Natural killer cell (primary cell): Measurements from ENCODE around the gene CCR6. TPM values are rescaled to one million over a fixed set of nuclear protein-coding genes. Genes with fewer than 3 reads are reported as not detected.

Source experiments
- ATAC-seq, 3 donors: fragments of 150-1000 bp in 2 of 3; fragments of 200-7000 bp in 1 of 3; cut with Tn5 transposase; 1 replicate in 1 of 3; 2 replicates in 2 of 3; pipeline ENCODE4 v1.10.0; 2021; ENCODE audit warnings: mild to moderate bottlenecking in 2 of 3, moderate library complexity in 2 of 3
- DNase-seq, 2 donors: peaks; one replicate each; pipeline versions ENCODE4 v3.0.0 to v3.0.0-alpha.2; 2013 to 2021; ENCODE audit warnings: mixed read lengths in 1 of 2
- H3K27ac ChIP-seq: one replicate; pipeline ENCODE4 v1.5.1; 2013; ENCODE audit warnings: mild to moderate bottlenecking, low read length
- H3K27me3 ChIP-seq: one replicate; pipeline ENCODE4 v1.6.1; 2013; ENCODE audit warnings: low read length; ENCODE audit not compliant: control insufficient read depth, insufficient read depth
- H3K36me3 ChIP-seq: one replicate; pipeline ENCODE4 v1.6.1; 2013; ENCODE audit warnings: low read length; ENCODE audit not compliant: control insufficient read depth, insufficient read depth
- H3K4me1 ChIP-seq: one replicate; pipeline ENCODE4 v1.6.1; 2013; ENCODE audit warnings: low read length; ENCODE audit not compliant: control insufficient read depth, insufficient read depth
- H3K4me3 ChIP-seq: one replicate; pipeline ENCODE4 v1.5.1; 2013; ENCODE audit warnings: low read length
- H3K9me3 ChIP-seq: one replicate; pipeline ENCODE4 v1.6.1; 2013; ENCODE audit warnings: low read length; ENCODE audit not compliant: control insufficient read depth, insufficient read depth
- H3K27ac Mint-ChIP-seq, 2 donors: one replicate each; pipeline ENCODE4 v1.8.0; 2022; ENCODE audit warnings: mild to moderate bottlenecking in 2 of 2, mixed read lengths in 2 of 2, moderate library complexity in 1 of 2
- H3K27me3 Mint-ChIP-seq, 2 donors: one replicate each; pipeline ENCODE4 v1.8.0; 2022; ENCODE audit warnings: low read depth in 2 of 2, mixed read lengths in 2 of 2
- H3K36me3 Mint-ChIP-seq: one replicate; pipeline ENCODE4 v1.8.0; 2022; ENCODE audit warnings: mixed read lengths
- H3K4me1 Mint-ChIP-seq, 2 donors: one replicate each; pipeline ENCODE4 v1.8.0; 2022; ENCODE audit warnings: mixed read lengths in 2 of 2
- H3K4me3 Mint-ChIP-seq: one replicate; pipeline ENCODE4 v1.8.0; 2022; ENCODE audit warnings: mild to moderate bottlenecking, moderate library complexity, mixed read lengths
- H3K9me3 Mint-ChIP-seq, 2 donors: one replicate each; pipeline ENCODE4 v1.8.0; 2022; ENCODE audit warnings: mixed read lengths in 2 of 2
- WGBS: methylation state at CpG from one replicate; pipeline ENCODE4 v1.1.7; 2013; ENCODE audit warnings: missing lambda C conversion rate; ENCODE audit not compliant: insufficient coverage; 5-methylcytosine and 5-hydroxymethylcytosine counted together
- intact Hi-C: fragments of 100-400 bp; cut with micrococcal nuclease; formaldehyde crosslinking; loops from one replicate; pipeline ENCODE4 v1.14.2; 2022
- total RNA-seq, 4 donors: library from RNA; stranded (reverse); fragments of 120-200 nt in 1 of 4; gene quantifications; one replicate each; pipeline versions ENCODE4 v1.2.3 to v1.2.4, GENCODE V29; 2013 to 2022
- TF ChIP-seq, protein P1 (sequence below): fragments of 200-600 bp; IDR thresholded peaks from one replicate; pipeline ENCODE4 v1.8.0; 2022; ENCODE audit warnings: antibody characterized with exemption

Gene CCR6
- total RNA-seq, 3 donors from 2014 or later (not counting 1 experiment from before 2014, with no cell fraction given), result 0.23 TPM; not detected in 2

DNA sequence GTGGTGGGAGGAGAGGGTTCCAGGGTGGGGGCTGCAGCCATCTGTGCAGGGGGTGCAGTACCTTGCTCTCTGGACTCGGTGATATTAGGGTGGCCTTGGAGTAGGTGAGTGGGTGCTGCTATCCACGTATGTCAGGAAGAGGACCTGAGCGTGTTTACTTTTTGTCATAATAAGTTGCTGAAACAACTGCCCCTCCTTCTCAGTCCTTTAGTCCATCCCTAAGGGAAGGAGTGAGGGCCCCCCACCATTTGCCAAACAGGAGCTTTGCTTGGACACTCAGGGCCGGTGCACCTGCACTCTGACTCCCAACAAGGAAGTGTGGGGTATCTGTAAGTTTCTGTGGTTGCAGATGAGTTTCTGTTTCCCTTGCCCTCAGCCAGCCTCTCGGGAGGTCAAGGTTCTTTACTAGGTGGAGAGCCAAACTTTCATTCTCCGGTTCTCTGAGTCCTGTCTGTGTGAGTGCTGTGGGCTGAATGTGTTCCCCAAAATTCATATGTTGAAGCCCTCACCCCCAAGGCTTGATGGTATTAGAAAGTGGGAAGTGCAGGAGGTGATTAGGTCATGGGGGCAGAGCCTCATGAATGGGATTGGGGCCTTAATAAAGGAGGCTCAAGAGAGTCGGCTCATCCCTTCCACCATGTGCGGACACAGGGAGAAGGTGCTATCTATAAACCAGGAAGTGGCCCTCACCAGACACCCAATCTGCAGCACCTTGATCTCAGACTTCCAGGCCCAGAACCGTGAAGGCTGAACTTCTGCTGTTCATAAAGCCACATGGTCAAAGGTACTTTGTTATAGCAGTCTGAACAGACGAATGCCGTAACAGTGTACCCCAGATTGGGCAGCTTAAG lies 19.6 kb upstream of the CCR6 start:
- no peak overlapping the region for H3K4me3 Mint-ChIP-seq
- no peaks in the 10 kb centered on the region for H3K27me3 Mint-ChIP-seq
- TF ChIP-seq, protein P1, sequence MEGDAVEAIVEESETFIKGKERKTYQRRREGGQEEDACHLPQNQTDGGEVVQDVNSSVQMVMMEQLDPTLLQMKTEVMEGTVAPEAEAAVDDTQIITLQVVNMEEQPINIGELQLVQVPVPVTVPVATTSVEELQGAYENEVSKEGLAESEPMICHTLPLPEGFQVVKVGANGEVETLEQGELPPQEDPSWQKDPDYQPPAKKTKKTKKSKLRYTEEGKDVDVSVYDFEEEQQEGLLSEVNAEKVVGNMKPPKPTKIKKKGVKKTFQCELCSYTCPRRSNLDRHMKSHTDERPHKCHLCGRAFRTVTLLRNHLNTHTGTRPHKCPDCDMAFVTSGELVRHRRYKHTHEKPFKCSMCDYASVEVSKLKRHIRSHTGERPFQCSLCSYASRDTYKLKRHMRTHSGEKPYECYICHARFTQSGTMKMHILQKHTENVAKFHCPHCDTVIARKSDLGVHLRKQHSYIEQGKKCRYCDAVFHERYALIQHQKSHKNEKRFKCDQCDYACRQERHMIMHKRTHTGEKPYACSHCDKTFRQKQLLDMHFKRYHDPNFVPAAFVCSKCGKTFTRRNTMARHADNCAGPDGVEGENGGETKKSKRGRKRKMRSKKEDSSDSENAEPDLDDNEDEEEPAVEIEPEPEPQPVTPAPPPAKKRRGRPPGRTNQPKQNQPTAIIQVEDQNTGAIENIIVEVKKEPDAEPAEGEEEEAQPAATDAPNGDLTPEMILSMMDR, result no peak
- no peaks in the 10 kb centered on the region for H3K9me3 Mint-ChIP-seq
- H3K36me3 Mint-ChIP-seq, result no peaks in the 10 kb centered on the region
- H3K4me1 Mint-ChIP-seq, result peaks cover 6% of the 10 kb centered on the region in 2 donors
- DNase-seq (peak in 1 of 2 donors; percentile 27), ATAC-seq (peak in 1 of 3 donors; percentile 59)
- Histone ChIP-seq H3K36me3 (no peaks in the 10 kb centered on the region), H3K4me3 (no peak overlapping the region), H3K27me3 (no peaks in the 10 kb centered on the region), H3K4me1 (peaks cover 30% of the 10 kb centered on the region), H3K27ac (peak overlapping the region; percentile 48), H3K9me3 (no peaks in the 10 kb centered on the region)
- intact Hi-C loops, result no loop called here
- 46% methylated on average over 11 of the region's 11 CpGs for WGBS
- H3K27ac Mint-ChIP-seq, result peak overlapping the region in 1 of 2 donors; percentile 51

DNA sequence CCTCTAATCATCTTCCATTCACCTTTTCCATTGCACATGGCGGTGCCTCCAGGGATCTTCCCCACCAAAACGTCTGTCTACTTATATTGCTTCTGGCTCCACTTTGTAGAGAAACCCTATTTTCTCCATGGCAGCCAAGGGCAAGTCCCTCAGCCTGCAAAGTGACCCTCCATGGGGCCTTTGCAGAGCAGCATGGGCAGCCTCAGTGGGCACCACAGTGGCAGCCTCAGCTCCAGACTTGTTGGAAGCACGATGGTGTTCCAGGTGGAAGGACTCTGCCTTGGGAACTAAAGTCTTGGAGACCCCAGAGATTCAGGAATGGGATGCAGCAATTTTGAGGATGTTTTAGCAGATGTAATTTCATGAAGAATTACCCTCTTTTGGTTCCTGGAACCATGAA lies 18.5 kb upstream of the CCR6 start:
- DNase-seq, result no peak
- no peaks in the 10 kb centered on the region for H3K27me3 ChIP-seq
- ATAC-seq, result no peak
- Mint-ChIP-seq H3K4me1 (peaks cover 6% of the 10 kb centered on the region in 2 donors), H3K27me3 (no peaks in the 10 kb centered on the region), H3K4me3 (no peak overlapping the region), H3K9me3 (no peaks in the 10 kb centered on the region), H3K27ac (no peak overlapping the region), H3K36me3 (no peaks in the 10 kb centered on the region)
- H3K9me3 ChIP-seq, result no peaks in the 10 kb centered on the region
- H3K27ac ChIP-seq, result no peak overlapping the region
- TF ChIP-seq, protein P1, result no peak
- H3K36me3 ChIP-seq, result no peaks in the 10 kb centered on the region
- WGBS, result 97% methylated on average over 3 of the region's 3 CpGs
- H3K4me3 ChIP-seq, result no peak overlapping the region
- intact Hi-C loops, result no loop called here
- peaks cover 22% of the 10 kb centered on the region for H3K4me1 ChIP-seq

DNA sequence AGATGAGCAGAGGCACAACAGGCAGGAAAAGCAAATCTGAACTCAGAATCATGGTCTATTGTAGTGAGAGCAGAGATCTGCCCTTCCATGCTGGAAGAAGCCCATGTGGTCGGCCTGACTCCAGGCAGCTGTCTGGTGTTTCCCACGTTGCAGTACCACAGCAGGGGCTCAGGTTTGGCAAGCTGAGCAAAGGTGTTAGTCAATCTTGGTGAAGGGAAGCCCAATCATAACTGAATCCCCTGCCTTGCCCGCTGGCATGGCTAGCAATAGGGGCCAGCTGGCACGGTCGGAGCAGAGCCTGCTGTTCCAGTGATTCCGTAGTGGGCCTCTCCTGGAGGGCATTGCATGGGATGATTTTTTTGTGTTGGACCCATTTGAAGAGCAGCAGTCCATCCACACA lies 17.8 kb upstream of the CCR6 start:
- intact Hi-C loops, result no loop called here
- no peaks in the 10 kb centered on the region for H3K27me3 Mint-ChIP-seq
- peaks cover 6% of the 10 kb centered on the region in 2 donors for H3K4me1 Mint-ChIP-seq
- TF ChIP-seq, protein P1, result no peak
- WGBS, result 85% methylated on average over 6 of the region's 6 CpGs
- no peak overlapping the region for H3K27ac Mint-ChIP-seq
- Histone ChIP-seq H3K27ac (no peak overlapping the region), H3K9me3 (no peaks in the 10 kb centered on the region), H3K27me3 (no peaks in the 10 kb centered on the region), H3K36me3 (no peaks in the 10 kb centered on the region), H3K4me1 (peaks cover 22% of the 10 kb centered on the region), H3K4me3 (no peak overlapping the region)
- no peak overlapping the region for H3K4me3 Mint-ChIP-seq
- H3K9me3 Mint-ChIP-seq, result no peaks in the 10 kb centered on the region
- no peak for ATAC-seq
- no peaks in the 10 kb centered on the region for H3K36me3 Mint-ChIP-seq
- no peak for DNase-seq
